HG03066 (cell line): ENCODE results near the gene PIGU.
A peak's percentile ranks its signal among the peaks of the same experiment; 100 is the strongest.
"Not testable (repeated sequence)": the region's sequence is repeated elsewhere in the genome, so short reads cannot be mapped to it uniquely, and the experiment has no call there.

Source experiments
- ATAC-seq: cut with Tn5 transposase; IDR thresholded peaks from one replicate; pipeline ENCODE4 v1.9.1; 2021; ENCODE audit warnings: low read depth; ENCODE audit not compliant: unreplicated experiment

PIGU gene, protein sequence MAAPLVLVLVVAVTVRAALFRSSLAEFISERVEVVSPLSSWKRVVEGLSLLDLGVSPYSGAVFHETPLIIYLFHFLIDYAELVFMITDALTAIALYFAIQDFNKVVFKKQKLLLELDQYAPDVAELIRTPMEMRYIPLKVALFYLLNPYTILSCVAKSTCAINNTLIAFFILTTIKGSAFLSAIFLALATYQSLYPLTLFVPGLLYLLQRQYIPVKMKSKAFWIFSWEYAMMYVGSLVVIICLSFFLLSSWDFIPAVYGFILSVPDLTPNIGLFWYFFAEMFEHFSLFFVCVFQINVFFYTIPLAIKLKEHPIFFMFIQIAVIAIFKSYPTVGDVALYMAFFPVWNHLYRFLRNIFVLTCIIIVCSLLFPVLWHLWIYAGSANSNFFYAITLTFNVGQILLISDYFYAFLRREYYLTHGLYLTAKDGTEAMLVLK

DNA sequence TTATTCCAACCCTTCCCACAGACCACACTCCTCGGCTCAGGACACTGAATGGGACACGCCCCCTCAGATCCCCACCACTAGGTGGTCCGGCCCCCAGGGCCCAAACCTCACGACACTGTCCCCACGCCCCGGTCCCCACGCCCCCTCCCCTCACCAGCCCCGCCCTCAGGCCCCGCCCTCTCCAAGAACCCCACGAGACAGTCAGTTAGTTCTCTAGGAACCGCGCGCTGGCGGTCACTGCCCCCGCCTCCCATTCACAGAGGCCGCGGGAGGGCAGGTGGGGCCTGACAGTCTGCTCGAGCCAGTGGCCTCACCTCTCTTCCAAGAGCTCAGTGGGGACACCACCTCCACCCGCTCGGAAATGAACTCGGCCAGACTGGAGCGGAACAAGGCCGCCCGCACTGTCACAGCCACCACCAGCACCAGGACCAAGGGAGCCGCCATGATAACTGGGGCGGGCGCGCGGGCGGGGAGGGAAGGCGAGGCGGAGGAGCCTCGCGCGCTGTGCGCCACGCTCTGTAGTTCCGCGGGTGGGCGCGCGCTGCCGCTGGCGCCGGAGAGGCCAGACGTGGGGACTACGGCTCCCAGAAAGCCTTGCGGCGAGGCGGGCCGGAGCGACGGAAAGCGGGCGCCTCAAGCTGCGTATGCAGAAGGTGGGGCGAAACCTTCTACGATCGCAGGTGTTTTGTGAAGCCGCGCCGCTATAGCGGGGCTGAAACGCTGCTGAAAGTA, at the start of gene PIGU:
PIGU (minus strand) TSS at position 451 of the 732 bp plus-strand sequence; CDS start at position 444, 7 bp downstream.
- ATAC-seq: peak; percentile 93

DNA sequence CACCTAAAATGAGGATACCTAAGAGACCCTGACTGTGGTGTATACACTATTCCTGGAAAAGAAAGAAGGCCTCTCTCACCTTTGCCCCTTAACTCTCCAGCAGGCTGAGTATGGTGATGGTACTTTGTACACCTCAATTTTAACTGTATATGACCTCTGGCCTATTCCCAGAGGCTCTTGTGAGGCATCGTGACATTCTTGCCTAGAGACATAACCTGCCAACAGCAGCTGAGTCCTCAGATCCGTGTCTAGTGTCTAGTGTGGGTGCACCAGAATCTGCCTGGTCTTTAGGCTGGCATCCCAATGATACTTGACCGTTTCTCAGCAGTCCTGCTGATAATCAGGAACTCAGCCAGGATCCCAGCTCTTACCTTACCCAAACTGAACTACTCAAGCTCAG, 47.3 kb upstream of the PIGU start:
- ATAC-seq: no peak

DNA sequence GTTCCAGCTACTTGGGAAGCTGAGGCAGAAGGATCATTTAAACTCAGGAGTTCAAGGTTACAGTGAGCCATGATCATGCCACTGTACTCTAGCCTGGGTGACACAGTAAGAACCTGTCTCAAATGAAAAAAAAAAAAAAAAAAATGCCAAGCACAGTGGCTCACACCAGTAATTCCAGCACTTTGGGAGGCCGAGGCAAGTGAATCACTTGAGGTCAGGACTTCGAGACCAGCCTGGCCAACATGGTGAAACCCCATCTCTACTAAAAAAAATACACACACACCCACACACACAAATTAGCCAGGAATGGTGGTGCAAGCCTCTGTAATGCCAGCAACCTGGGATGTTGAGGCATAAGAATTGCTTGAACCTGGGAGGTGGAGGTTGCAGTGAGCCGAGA, 45.7 kb upstream of the PIGU start:
- ATAC-seq: not testable (repeated sequence)

DNA sequence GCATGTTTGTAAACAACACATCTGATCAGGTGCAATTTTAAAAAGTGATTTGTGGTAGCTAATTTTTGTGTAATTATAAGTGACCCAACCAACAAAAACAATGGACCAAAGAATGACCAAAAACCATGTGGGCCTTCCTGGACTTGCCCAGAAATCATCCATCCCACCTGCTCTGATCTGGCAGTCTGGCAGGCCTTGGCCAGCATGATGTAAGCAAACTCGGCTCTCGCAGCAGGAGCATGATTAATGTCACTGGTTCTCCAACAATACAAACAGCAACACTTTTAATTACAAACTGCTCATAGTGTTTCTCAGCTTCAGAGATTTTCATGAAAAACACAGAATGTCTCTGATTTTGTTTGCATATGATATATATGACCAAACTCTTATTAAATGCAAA, 43.4 kb upstream of the PIGU start:
- no peak for ATAC-seq

DNA sequence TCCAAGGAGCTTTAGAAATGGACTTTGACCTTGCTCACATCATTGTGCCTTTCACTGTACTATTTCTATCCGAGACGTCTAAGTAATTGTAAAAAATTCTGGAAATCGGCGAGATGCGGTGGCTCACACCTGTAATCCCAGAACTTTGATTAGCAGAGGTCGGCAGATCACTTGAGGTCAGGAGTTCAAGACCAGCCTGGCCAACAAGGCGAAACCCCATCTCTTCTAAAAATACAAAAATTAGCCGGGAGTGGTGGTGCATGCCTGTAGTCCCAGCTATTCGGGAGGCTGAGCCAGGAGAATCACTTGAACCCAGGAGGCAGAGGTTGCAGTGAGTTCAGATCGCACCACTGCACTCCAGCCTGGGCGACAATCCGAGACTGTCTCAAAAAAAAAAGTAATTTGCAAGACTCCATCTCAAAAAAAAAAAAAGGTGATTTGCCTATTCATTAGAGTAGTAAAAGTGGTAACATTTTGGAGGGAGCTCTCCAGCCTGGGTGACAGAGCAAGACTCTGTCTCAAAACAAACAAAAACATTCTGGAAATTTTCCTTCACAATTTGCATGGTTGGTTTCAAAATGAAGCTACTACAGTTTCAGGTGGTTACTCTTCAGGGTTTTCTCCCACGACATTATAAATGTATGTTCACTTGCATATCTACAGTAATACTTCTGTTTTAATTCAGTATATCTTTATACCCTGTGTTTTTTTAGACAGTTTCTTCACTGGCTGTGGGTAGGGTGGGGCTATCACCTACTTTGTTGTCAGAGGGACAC, 42.5 kb upstream of the PIGU start:
- ATAC-seq: peak; percentile 83

DNA sequence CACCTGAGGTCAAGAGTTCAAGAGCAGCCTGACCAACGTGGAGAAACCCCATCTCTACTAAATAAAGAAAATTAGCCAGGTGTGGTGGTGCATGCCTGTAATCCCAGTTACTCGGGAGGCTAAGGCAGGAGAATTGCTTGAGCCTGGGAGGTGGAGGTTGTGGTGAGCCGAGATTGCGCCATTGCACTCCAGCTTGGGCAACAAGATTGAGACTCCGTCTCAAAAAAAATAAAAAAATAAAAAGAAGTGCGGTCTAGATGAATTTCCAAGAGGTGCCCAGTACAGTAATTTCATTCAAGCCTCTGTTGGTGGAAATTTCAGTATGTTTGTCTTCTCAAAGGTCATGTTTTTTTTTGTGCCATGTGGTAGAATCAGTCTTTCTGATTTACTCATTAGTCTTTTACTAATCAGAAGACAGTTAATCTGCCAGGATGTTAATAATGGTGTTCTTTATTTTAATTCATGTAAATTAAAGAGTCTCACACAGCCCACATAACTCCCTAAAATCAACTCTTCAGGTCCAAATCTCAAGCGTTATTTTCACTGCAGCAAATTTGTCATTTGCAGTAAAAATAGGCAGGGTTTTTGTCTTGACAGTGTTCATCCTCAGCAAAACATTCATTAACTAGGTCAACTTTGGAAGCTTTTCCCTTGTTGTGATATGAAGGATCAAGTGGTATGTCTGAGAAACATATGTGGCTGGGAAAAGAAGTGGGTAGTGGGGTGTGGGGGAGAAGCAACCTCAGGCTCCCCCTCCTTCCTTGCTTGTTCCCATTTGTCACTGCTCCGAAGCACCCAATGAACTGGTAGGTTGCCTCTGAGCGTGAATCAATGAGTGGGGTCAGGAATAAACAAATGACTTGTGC, 40.6 kb upstream of the PIGU start:
- no peak for ATAC-seq

DNA sequence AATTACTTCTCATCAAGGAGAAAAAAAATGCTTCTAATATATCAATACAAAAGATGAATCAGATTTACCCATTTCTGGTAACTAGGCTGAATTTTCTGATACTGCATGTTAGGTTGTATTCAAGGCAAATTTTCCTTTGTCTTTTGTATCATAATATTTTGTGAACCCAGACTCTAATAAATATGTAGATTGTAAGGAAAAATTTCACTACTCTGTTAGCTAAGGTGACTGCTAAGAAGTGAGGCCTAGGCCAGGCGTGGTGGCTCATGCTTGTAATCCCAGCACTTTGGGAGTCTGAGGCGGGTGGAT, 40.0 kb upstream of the PIGU start:
- no peak for ATAC-seq

DNA sequence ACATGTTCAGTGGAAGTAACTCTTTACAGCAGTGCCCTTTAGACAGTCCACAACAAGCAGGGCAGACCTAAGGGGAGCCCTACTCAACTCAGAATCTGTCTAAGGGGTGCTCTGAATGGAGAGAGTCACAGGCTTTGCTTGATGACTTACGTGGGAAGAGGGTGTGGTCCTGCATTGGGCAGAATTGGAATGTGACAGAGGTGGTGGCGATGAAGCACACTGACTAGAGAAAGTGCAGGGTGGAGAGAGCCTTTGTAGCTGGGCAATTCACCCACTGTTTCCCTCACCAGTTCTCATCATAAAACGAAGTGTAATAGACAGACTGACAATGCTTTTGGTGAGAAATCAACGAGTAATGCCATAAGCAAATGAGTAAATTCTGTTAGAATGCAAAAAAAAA, 38.5 kb upstream of the PIGU start:
- no peak for ATAC-seq

DNA sequence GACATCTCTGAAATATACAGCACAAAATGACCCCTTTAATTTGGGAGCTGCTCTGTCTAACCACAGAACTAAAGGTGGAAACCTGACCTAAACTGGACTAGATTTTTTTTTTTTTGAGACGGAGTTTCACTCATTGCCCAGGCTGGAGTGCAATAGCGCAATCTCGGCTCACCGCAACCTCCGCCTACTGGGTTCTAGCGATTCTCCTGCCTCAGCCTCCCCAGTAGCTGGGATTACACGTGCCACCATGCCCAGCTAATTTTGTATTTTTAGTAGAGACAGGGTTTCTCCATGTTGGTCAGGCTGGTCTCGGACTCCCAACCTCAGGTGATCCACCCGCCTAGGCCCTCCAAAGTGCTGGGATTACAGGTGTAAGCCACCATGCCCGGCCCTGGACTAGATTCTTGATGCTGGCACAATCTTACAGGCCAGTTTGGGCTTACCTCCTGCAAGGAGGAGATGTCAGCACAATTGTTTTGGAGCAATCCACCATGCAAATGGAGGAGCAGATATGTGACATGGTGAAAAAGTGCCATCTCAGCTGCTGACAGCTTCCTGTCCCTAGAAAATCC, 37.1 kb upstream of the PIGU start:
- not testable (repeated sequence) for ATAC-seq

DNA sequence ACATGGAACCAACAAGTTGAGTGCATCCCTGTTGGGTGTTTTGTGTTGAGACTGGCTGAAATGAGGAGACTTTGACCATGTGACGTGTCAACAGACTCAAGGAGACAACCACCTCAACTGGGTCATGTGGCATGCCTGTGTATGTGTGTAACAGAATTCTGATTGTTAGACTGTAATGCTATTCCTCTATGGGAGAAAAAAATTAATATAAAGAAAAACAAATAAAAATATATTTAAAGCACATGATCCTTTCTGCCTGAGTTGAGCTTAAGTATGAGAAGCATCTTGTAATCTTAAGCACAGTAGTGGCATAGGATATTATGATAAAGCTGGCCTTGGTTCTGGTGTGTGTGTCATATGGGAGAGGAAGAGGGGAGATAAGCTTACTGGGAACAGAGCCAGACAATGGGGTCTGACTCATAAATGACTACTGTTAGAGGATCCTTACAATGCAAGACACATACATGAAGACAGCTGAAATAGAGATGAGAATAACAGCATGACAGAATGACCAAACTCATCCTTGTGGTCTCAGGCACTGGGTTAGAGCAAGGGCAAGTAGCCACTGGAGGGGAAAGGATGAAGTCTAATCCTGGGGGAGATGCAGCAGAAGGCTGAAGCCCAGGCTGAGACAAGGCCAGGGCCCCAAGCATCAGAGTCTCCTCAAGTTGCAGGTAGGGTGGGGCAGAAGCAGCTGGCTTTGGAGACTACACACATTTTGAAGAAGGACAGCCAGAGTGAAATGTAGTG, 36.5 kb upstream of the PIGU start:
- no peak for ATAC-seq

DNA sequence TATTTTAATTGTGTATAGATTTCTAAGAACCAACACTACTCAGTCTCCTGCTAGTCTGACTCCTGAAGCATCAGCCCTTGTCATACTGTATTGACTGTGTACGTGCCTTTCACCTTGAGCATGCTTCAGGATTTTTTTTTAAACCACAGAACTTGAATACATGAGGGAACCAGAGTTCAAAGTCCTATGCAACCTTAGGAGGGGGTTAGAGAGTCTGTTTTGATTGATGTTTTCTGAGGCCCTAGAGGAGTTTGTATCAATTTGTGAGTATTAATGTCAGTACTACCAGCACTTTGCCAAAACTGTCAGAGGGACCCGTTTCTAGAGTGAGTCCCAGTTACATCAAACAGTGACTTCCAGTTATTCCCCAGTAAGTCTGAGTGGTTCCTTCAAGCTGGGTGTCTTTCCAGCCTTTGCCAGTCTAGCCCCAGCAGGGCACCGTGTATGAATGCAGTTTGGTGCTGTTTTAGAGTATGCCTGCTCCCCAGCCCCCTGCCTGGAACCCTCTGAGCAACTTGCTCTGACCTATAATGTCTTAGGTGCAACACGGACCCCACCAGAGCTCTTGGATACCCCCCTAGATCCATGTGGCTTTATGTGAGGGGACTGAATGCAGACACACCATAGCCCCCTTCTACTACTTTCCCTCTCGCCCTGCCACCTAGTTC, 35.8 kb upstream of the PIGU start:
- no peak for ATAC-seq

DNA sequence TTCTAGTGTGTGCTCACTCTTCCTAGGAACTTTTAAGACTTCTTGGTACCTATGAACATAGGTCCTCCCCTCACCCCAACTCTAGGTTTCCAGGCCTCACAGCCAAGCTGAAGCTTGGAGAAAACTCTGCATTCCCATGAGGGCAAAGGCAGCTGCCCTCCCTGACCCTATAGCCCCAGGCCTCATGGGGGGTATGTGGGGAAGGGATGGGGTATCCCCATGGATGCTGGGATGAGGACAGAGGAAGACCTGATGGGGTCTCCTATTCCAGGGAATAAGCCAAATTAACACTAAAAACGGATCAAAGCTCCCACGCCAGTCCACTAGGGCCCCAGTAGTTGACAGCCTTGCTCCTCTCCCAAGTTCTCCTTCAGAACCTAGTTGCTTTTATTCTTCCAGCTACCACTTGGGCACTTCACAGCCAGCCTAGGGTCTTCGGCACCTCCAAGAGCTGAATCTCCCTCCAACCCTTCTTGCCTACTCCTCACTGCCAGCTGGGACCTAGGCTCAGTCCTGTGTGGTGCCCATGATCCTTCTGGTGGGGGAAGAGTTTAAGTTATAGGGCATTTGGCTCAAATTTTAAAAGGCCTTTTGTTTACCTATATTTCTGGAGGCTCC, 35.0 kb upstream of the PIGU start:
- ATAC-seq: no peak

DNA sequence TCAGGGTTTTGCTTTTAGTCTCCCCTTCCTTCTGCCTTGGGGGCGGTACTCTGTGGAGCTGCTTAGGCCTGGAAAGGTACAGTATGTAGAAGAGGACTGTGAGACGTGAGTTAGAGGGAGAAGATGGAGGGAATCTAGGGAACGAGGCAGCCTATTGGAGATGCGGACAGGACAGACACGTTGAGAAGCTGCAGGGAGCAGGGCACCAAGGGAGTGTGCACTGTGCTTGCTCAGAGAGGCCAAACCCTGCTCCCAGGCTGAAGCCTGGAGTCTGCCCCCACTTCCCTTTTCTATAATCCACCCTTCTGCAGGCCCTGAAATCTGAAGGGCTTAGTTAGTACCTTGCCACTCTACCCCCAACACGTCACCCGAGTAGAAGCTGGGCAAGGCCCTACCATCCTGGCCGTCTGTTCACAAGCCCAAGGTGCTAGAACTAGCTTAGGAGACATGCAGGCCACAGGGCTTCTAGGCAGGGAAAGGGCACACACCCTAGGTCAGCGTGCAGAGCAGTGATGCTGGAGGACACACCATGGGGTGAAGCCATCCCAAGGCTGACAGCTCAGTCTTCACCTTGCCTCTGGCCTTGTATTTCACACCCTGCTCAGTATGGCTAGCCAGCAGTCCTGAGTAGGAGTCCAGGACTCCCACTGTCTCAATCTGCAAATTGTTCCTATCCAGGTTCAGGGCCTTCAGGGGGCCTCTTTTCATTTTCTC, 34.1 kb upstream of the PIGU start:
- ATAC-seq: no peak

DNA sequence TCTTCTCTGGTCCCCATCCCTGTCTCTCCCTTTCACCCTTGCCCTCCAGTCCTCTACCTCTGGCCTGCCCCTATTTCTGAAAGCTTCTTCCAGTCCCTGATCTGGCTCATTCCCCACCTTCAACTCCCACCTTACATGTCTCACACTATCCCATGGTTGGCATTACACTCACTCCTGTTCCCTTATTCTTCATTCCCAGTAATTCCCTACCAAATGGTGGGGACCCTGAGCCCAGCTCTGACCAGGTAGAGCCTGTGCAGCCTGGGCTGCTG, 33.6 kb upstream of the PIGU start:
- no peak for ATAC-seq

DNA sequence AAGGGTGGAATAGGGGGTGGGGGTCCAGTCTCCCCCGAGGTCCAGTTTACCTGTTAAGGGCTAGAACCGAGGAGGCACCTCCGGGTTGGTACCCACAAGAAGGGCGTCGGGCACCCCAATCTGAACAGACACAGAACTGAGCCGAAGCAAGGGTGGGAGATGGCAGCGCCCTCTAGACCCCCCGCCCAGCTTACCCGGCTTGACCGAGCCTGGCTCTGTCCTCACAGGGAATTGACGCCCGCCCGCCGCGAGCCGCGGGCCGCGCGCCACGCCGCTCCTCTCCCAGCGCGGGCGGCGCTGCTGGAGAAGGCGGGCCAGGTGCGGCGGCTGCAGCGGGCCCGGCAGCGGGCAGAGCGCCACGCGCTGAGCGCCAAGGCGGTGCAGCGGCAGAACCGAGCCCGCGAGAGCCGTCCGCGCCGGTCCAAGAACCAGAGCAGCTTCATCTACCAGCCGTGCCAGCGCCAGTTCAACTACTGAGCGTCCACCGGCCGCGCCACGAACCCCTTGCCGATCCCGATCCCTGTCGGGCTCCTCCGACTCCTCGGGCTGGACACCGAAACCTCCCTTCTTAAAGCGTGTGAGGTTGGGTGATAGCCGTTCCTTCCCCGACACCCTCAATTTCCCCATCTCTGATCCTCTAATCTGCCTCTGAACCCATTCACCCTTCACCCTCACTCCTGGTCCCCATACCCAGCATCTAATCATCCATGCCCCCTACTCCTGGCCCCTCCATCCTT, 33.1 kb upstream of the PIGU start:
- peak; percentile 43 for ATAC-seq

DNA sequence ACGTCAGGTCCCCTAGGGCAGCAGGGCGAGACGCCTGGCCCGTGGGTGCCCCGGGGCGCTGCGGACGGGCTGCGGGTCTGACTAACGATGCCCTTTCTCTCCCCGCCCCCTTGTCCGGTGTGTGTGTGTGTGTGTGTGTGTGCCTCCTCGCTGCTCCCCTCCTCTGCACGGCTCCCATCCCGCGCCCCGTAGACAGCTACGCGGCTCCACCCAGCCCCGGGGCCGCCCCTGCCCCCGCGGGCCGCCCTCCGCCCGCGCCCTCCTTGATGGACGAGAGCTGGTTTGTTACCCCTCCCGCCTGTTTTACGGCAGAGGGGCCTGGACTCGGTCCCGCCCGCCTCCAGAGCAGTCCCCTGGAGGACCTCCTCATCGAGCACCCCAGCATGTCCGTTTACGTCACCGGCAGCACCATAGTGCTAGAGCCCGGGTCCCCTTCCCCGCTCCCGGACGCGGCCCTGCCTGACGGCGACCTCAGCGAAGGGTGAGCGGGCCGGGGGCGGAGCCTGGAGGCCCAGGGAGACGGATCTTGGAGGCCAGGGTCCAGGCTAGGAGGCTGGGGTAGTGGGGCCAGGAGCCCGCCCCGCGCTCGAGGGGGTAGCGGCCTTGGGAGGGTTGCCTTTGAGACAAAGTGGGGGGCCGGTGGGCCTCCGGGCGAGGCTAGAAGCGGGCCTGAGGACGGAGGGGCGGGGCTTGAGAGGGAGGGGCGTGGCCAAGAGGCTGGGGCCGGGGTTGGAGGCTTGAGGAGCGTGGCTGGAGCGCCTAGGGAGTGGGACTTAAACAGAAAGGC, 32.3 kb upstream of the PIGU start:
- ATAC-seq: peak; percentile 45

DNA sequence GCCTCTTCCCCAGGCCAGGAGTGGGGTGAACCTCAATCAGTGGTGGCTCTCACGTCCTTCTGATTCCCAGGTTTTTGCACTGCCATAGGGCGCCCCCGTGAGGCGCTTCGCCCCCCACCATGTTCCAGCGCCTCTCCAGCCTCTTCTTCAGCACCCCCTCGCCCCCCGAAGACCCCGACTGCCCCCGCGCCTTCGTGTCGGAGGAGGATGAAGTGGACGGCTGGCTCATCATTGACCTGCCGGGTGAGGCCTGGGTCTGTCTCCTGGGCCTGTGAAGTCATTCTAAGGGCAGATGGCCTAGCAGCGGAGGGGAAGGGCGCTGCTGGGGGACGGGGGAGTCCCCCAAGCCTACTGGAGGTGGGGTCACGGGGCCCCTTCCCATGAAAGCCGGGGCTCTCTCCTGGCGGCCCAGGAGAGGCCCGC, 31.7 kb upstream of the PIGU start:
- ATAC-seq: peak; percentile 12
